H1 (cell line): Measurements from ENCODE around the gene CFAP53. TPM values are rescaled to one million over a fixed set of nuclear protein-coding genes. Genes with fewer than 3 reads are reported as not detected.

Source experiments
- CTCF ChIA-PET: fragments of 300-600 bp; sonication (Branson Sonifier 250); formaldehyde crosslinking; loops from one replicate; lab custom pipeline; 2021; ENCODE audit not compliant: partially characterized antibody; lab: Charles Lee
- POLR2A ChIA-PET: fragments of 300-600 bp; sonication (Branson Sonifier 250); formaldehyde crosslinking; loops from one replicate; lab custom pipeline; 2021; ENCODE audit warnings: inconsistent platforms; ENCODE audit not compliant: partially characterized antibody; lab: Charles Lee
- DNase-seq, 2 experiments: peaks; one replicate each; pipeline versions ENCODE4 v3.0.0 to v3.0.0-alpha.2; 2010 to 2022; ENCODE audit warnings: low spot score in 2 of 2, low read depth in 1 of 2, mixed read lengths in 1 of 2
- FAIRE-seq: peaks from 2 replicates; lab custom pipeline; 2011; peaks lifted over from hg19 to GRCh38; lab: Jason Lieb, UNC
- H2AFZ ChIP-seq: 2 replicates; pipeline ENCODE4 v1.8.1; 2012; ENCODE audit warnings: low read length, inconsistent platforms
- H2AK5ac ChIP-seq: 2 replicates; pipeline ENCODE4 v1.6.1; 2013; ENCODE audit warnings: low read depth, low read length
- H2BK120ac ChIP-seq: replicated peaks from 2 replicates; pipeline ENCODE3; 2013; ENCODE audit warnings: low read depth, low read length, inconsistent platforms
- H2BK12ac ChIP-seq: 2 replicates; pipeline ENCODE4 v1.6.1; 2013; ENCODE audit warnings: low read depth, low read length
- H2BK15ac ChIP-seq: 2 replicates; pipeline ENCODE4 v1.6.1; 2013; ENCODE audit warnings: low read length
- H2BK20ac ChIP-seq: 2 replicates; pipeline ENCODE4 v1.6.1; 2013; ENCODE audit warnings: low read length
- H2BK5ac ChIP-seq: 2 replicates; pipeline ENCODE4 v1.6.1; 2013; ENCODE audit warnings: low read depth, low read length
- H3K14ac ChIP-seq: 2 replicates; pipeline ENCODE4 v1.6.1; 2013; ENCODE audit warnings: inconsistent platforms; ENCODE audit not compliant: insufficient read length
- H3K18ac ChIP-seq: 2 replicates; pipeline ENCODE4 v1.6.1; 2013; ENCODE audit warnings: low read length; ENCODE audit errors: extremely low read depth
- H3K23ac ChIP-seq: 2 replicates; pipeline ENCODE4 v1.6.1; 2013; ENCODE audit warnings: inconsistent platforms; ENCODE audit not compliant: insufficient read length
- H3K23me2 ChIP-seq: 2 replicates; pipeline ENCODE4 v1.6.1; 2013; ENCODE audit warnings: low read depth, low read length
- H3K27ac ChIP-seq: 2 replicates; pipeline ENCODE4 v1.6.1; 2011; ENCODE audit warnings: low read depth, low read length, inconsistent platforms
- H3K27me3 ChIP-seq, 4 experiments: replicated peaks in 1 of 4; 1 replicate in 1 of 4; 2 replicates in 3 of 4; pipeline versions ENCODE4 v1.6.1 to v1.8.1; 2011 to 2013; ENCODE audit warnings: low read length in 3 of 4, mild to moderate bottlenecking in 3 of 4, inconsistent platforms in 2 of 4, mixed read lengths in 2 of 4, moderate library complexity in 1 of 4; ENCODE audit not compliant: control insufficient read depth in 3 of 4, insufficient read depth in 3 of 4; ENCODE audit errors: extremely low read depth in 1 of 4
- H3K36me3 ChIP-seq, 4 experiments: 2 replicates each; pipeline versions ENCODE4 v1.6.1 to v1.8.1; 2011 to 2013; ENCODE audit warnings: mild to moderate bottlenecking in 4 of 4, low read length in 3 of 4, moderate library complexity in 2 of 4, control low read depth in 1 of 4, inconsistent platforms in 1 of 4; ENCODE audit not compliant: insufficient read depth in 4 of 4, control insufficient read depth in 2 of 4
- H3K4ac ChIP-seq: replicated peaks from 2 replicates; pipeline ENCODE3; 2013; ENCODE audit warnings: low read length, low read depth, mixed read lengths, inconsistent platforms; ENCODE audit not compliant: insufficient read length
- H3K4me1 ChIP-seq, 4 experiments: replicated peaks in 1 of 4; 1 replicate in 1 of 4; 2 replicates in 3 of 4; pipeline versions ENCODE4 v1.6.1 to v1.8.1; 2011 to 2013; ENCODE audit warnings: low read length in 3 of 4, inconsistent platforms in 2 of 4, mixed read lengths in 1 of 4; ENCODE audit not compliant: insufficient read depth in 4 of 4, control insufficient read depth in 3 of 4
- H3K4me2 ChIP-seq, 2 experiments: 2 replicates each; pipeline versions ENCODE4 v1.6.1 to v1.8.1; 2011 to 2013; ENCODE audit warnings: low read depth in 2 of 2, low read length in 2 of 2, control low read depth in 1 of 2, inconsistent platforms in 1 of 2, mild to moderate bottlenecking in 1 of 2; ENCODE audit not compliant: insufficient read depth in 1 of 2
- H3K4me3 ChIP-seq, 4 experiments: fragments of 200-600, 300-600 bp in 1 of 4; sonication (generic), shearing (Covaris generic), sonication (Bioruptor Twin) in 1 of 4; 2 replicates each; pipeline versions ENCODE4 v1.5.1 to v1.8.1; 2011 to 2016; ENCODE audit warnings: low read length in 4 of 4, low read depth in 3 of 4, control low read depth in 2 of 4, inconsistent platforms in 2 of 4, mild to moderate bottlenecking in 2 of 4, mixed read lengths in 1 of 4, moderate library complexity in 1 of 4; ENCODE audit not compliant: insufficient read depth in 2 of 4; ENCODE audit errors: extremely low read depth in 1 of 4
- H3K56ac ChIP-seq: replicated peaks from 2 replicates; pipeline ENCODE3; 2013; ENCODE audit warnings: low read depth, mild to moderate bottlenecking, mixed read lengths, low read length, inconsistent platforms; ENCODE audit not compliant: insufficient read length
- H3K79me1 ChIP-seq: 2 replicates; pipeline ENCODE4 v1.6.1; 2013; ENCODE audit warnings: low read depth, low read length, control low read depth
- H3K79me2 ChIP-seq, 2 experiments: 2 replicates each; pipeline versions ENCODE4 v1.6.1 to v1.8.1; 2012 to 2013; ENCODE audit warnings: low read length in 2 of 2, mild to moderate bottlenecking in 2 of 2, inconsistent platforms in 1 of 2; ENCODE audit not compliant: insufficient read depth in 2 of 2, control insufficient read depth in 1 of 2
- H3K9ac ChIP-seq, 4 experiments: replicated peaks in 1 of 4; 1 replicate in 1 of 4; 2 replicates in 3 of 4; pipeline versions ENCODE4 v1.6.1 to v1.8.1; 2011 to 2013; ENCODE audit warnings: low read depth in 3 of 4, low read length in 3 of 4, control low read depth in 2 of 4, mild to moderate bottlenecking in 2 of 4, moderate library complexity in 2 of 4, inconsistent platforms in 1 of 4; ENCODE audit errors: extremely low read depth in 1 of 4
- H3K9me3 ChIP-seq, 2 experiments: 2 replicates each; pipeline versions ENCODE4 v1.6.1 to v1.8.1; 2012 to 2013; ENCODE audit warnings: mild to moderate bottlenecking in 2 of 2, moderate library complexity in 2 of 2, control low read depth in 1 of 2, inconsistent platforms in 1 of 2, low read depth in 1 of 2, low read length in 1 of 2, mixed read lengths in 1 of 2; ENCODE audit not compliant: insufficient read depth in 2 of 2
- H4K20me1 ChIP-seq, 2 experiments: replicated peaks in 1 of 2; 2 replicates each; pipeline versions ENCODE3 to v1.8.1; 2011 to 2013; ENCODE audit warnings: inconsistent platforms in 2 of 2, low read length in 2 of 2, mild to moderate bottlenecking in 1 of 2; ENCODE audit not compliant: insufficient read depth in 2 of 2, control insufficient read depth in 1 of 2
- H4K5ac ChIP-seq: 2 replicates; pipeline ENCODE4 v1.6.1; 2013; ENCODE audit warnings: low read length, low read depth, mixed read lengths, inconsistent platforms; ENCODE audit not compliant: insufficient read length
- H4K8ac ChIP-seq: 2 replicates; pipeline ENCODE4 v1.8.0; 2013; ENCODE audit warnings: mild to moderate bottlenecking, moderate library complexity, low read length, inconsistent platforms; ENCODE audit not compliant: insufficient read depth; ENCODE audit errors: extremely low read depth
- H4K91ac ChIP-seq: replicated peaks from 2 replicates; pipeline ENCODE3; 2013; ENCODE audit warnings: low read length, mixed read lengths, inconsistent platforms; ENCODE audit not compliant: insufficient read length
- CBX5 ChIP-seq: fragments of 300-800, 300-1000 bp; sonication (generic); IDR thresholded peaks from 2 replicates; pipeline ENCODE4 v1.7.1; 2016; ENCODE audit warnings: antibody characterized with exemption, low read length, low read depth
- CTBP2 ChIP-seq: IDR thresholded peaks from 2 replicates; pipeline ENCODE4 v1.7.0; 2011; ENCODE audit warnings: borderline replicate concordance, mild to moderate bottlenecking, moderate library complexity, mixed read lengths, low read length; ENCODE audit not compliant: insufficient read depth, insufficient read length
- NANOG ChIP-seq: IDR thresholded peaks from 2 replicates; pipeline ENCODE4 v1.6.1; 2011; ENCODE audit warnings: low read length, low read depth, mild to moderate bottlenecking, inconsistent platforms; ENCODE audit not compliant: insufficient read depth, poor library complexity, severe bottlenecking
- TCF12 ChIP-seq: IDR thresholded peaks from 2 replicates; pipeline ENCODE4 v1.6.1; 2011; ENCODE audit warnings: low read depth, mild to moderate bottlenecking, low read length
- WGBS, 2 experiments: shearing (Covaris generic) in 1 of 2; methylation state at CpG; one replicate each; pipeline versions ENCODE4 v1.1.6 to v1.1.7; 2013 to 2015; ENCODE audit warnings: low lambda C conversion rate in 2 of 2, mixed read lengths in 2 of 2, inconsistent platforms in 1 of 2, low coverage in 1 of 2, missing lambda C conversion rate in 1 of 2; ENCODE audit not compliant: insufficient replicate concordance in 2 of 2, insufficient coverage in 1 of 2, insufficient read length in 1 of 2; ENCODE audit errors: extremely low coverage in 1 of 2, missing lambda C conversion rate in 1 of 2; 5-methylcytosine and 5-hydroxymethylcytosine counted together
- polyA plus RNA-seq, 7 experiments: library from polyadenylated mRNA; depleted of rRNA in 3 of 7; stranded (reverse) in 5 of 7; unstranded in 2 of 7; fragments of >200 nt in 5 of 7; fragments of 200-250 nt in 2 of 7; gene quantifications; 1 replicate in 5 of 7; 2 replicates in 1 of 7; 4 replicates in 1 of 7; pipeline versions ENCODE4 v1.2.1 to v1.2.3, GENCODE V29; 2011 to 2013; ENCODE audit warnings: missing spikeins in 2 of 7, mixed read lengths in 2 of 7
- total RNA-seq: library from RNA; stranded (reverse); fragmentation: NEBNext Ultra II Directional; extraction: Animal tissue kit (Norgen Biotek cat#: 25700); gene quantifications from 2 replicates; pipeline ENCODE4 v1.2.1, GENCODE V29; 2021

Gene CFAP53
- total and polyA plus RNA-seq, 2 of the 8 experiments (the other 6 are each of a cell fraction or from before 2014, with no cell fraction given) = 0.08 to 0.30 TPM

DNA sequence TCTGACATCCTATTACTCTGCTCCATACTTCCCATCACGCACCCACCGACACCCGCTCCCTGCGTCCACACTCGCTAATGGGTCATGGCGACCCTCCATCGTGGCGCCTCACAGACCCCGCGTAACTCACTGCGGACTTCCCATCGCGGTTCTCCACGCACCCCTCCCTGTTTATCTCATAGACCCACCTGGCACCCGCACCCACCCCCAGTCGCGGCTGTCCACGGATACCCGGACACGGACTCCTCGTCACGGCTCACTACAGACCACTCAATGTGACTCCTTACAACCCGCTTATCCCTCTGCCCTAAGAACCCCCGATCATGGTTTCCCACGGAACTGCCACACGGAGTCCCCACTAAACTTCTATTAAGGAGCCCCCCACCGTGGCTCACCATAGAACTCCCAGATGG is 20.7 kb upstream of the CFAP53 start:
- Histone ChIP-seq H2AFZ (peak overlapping the region; percentile 6; the same call in 1 of the 2 replicates), H3K27me3 (no peaks in the 10 kb centered on the region), H3K4ac (no peak overlapping the region), H3K56ac (peak overlapping the region; percentile 59), H4K5ac (no peak overlapping the region), H3K36me3 (peaks cover 3 to 25% (median 21%) of the 10 kb centered on the region in 4 experiments), H3K27ac (peak overlapping the region; percentile 47; the same call in 1 of the 2 replicates), H2BK20ac (no peak overlapping the region), H3K79me1 (no peaks in the 10 kb centered on the region), H2BK15ac (no peak overlapping the region), H2BK12ac (no peak overlapping the region), H4K91ac (no peak overlapping the region), H3K79me2 (peaks cover 0 to 7% of the 10 kb centered on the region in 2 experiments; a peak in 1 of 4 replicates), H3K23ac (no peak overlapping the region), H2BK5ac (no peak overlapping the region), H3K4me2 (peak overlapping the region; percentile 80 to 91), H3K9ac (peak overlapping the region in 3 of 4 experiments; percentile 34 to 56 (median 39); a peak in 6 of 7 replicates), H4K20me1 (peaks cover 0 to 5% of the 10 kb centered on the region in 2 experiments), H2AK5ac (no peak overlapping the region), H3K23me2 (peaks cover 6% of the 10 kb centered on the region), H3K14ac (no peak overlapping the region), H3K9me3 (no peaks in the 10 kb centered on the region), H3K4me1 (peaks cover 0 to 6% (median 2%) of the 10 kb centered on the region in 4 experiments; a peak in 4 of 7 replicates), H3K18ac (no peak overlapping the region), H3K4me3 (peak overlapping the region; percentile 70 to 99 (median 90)), H2BK120ac (no peak overlapping the region), H4K8ac (peak overlapping the region; percentile 43; the same call in 1 of the 2 replicates)
- POLR2A ChIA-PET = no interaction called here
- WGBS, 2 experiments = 3% methylated on average over 27 of the region's 27 CpGs; no CpG with 5 or more reads in 1 of the 2 experiments
- TF ChIP-seq TCF12 = no peak
- TF ChIP-seq CTBP2 = no peak
- no peak for TF ChIP-seq CBX5
- no peak for TF ChIP-seq NANOG
- CTCF ChIA-PET = no interaction called here
- FAIRE-seq (no peak), DNase-seq (no peak)
